GM18873 (cell line): ENCODE data around the gene ASCC1.
"Not testable (repeated sequence)": the region's sequence is repeated elsewhere in the genome, so short reads cannot be mapped to it uniquely, and the experiment has no call there.

Experiments used
- ATAC-seq: cut with Tn5 transposase; IDR thresholded peaks from one replicate; pipeline ENCODE4 v1.9.1; 2021; ENCODE audit warnings: mild to moderate bottlenecking, moderate library complexity, moderate number of reproducible peaks; ENCODE audit not compliant: unreplicated experiment, low FRiP score

Gene ASCC1

DNA sequence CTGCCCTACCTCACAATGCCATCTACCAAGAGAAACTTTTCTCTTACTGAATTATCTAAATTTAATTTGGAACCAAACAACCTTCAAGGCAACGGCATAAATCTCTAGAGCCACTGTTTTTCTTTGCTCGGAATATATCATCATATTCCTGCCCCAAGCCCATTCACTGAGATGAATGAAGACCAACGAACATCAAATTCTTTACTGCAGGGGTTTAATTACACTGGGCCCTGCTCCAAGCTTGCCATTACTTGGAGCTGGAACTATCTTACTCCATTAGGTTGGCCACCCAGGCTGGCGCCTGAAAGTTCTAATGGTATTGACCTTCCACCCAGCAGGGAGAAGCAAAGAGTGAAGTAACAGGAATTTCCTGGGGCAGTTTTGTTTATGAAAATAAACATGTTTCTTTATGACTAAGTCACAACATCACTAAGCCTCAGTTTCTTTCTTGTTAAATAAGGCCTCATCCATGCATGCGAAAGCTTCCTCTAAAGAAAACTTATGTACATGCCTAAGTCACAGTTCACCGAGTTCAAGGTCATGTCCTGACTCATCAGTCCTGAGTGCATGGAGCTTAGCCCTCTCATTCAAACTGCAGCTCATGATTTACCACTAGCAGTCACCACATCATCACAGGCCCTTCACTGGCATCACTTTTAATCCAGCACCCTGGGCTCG lies 42.3 kb downstream of the ASCC1 start:
- peak; percentile 48 for ATAC-seq

DNA sequence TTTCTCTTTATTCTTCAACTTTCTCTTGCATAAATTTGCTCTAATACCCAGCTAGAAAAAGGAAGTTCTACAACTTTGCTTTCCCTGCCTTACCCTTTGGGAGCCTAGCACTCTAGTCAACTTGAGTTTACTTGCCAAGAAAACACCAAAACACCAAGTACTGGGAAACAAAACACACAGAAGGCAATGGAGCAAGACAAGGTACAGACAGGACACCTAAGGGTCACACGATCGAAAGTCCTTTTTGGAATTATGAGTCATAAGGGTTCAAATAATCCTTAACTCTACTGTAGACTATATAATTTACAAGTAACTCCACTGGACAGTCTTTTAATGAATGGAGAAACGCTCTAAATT lies 42.8 kb downstream of the ASCC1 start:
- no peak for ATAC-seq

- ATAC-seq, result no peak
Observed at GRCh38 chr10:72171175-72171630, 44.9 kb downstream of the ASCC1 start.

DNA sequence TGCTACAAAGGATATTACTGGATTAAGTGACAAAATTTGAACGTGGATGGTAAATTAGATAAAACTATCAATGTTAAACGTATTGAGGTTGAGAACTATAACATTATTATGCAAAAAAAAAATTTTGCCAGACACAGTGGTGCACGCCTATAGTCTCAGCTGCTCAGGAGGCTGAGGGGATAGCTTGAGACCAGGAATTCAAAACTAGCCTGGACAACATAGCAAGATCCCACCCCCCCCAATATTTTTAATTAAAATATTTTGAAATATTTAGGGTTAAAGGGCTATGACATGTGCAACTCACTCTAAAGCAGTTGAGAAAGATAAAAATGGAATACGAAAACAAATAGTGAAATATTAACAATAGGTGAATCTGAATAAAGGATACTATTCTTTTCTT lies 45.3 kb downstream of the ASCC1 start:
- ATAC-seq, result no peak

DNA sequence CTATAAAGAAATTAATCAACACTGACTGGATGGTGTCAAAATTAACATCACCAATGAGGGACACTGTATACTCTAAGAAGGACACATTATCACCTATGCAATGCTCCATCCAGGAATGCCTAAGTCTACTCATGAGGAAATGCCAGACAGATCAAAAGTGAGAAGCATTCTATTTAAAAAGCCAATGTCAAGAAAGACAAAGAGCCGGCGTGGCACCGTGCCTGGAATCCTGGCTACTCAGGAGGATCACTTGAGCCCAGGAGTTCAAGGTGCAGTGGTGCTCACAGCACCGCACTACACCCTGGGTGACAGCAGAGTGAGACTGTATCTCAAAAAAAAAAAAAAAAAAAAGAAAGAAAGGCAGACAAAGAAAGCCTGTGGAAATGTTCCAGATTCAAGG lies 45.8 kb downstream of the ASCC1 start:
- ATAC-seq, result no peak

DNA sequence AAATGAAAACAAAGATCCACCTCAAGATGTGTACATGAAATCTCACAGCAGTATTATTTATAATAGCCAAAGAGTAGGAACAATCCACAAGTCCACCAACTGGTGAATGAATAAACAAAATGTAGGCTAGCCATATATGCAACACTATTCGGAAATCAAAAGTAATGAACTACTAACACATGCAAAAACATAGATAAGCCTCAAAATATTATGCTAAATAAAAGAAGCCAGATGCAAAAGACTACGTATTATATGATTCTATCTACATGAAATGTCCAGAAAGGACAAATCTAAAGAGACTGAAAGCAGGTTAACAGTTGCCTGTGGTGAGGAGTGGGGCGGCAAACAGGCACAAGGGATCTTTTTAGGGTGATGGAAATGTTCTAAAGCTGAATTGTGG lies 49.0 kb downstream of the ASCC1 start:
- no peak for ATAC-seq

GRCh38 chr10:72164617-72165016 lies 51.5 kb downstream of the ASCC1 start:
- no peak for ATAC-seq

- ATAC-seq, result no peak
Observed at GRCh38 chr10:72162978-72163377, 53.1 kb downstream of the ASCC1 start.

DNA sequence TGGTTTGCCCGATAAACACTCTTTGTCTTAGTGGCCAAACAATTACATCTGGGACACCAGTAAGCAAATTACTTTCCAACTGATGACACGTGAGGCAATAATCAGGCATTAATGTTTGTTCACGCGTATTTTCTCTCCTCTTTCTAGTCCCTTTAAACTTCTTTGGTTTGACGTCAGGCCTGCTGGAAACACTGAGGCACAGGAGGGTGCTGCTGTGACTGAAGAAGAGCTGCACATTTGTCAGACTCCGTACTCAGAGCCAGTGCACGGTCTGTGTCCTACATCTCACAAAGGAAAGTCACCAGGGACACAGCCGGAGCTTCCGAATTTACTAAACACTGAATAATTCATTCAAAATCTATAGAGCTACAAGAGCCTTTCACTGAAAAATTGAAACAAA lies 57.9 kb downstream of the ASCC1 start:
- ATAC-seq, result no peak

DNA sequence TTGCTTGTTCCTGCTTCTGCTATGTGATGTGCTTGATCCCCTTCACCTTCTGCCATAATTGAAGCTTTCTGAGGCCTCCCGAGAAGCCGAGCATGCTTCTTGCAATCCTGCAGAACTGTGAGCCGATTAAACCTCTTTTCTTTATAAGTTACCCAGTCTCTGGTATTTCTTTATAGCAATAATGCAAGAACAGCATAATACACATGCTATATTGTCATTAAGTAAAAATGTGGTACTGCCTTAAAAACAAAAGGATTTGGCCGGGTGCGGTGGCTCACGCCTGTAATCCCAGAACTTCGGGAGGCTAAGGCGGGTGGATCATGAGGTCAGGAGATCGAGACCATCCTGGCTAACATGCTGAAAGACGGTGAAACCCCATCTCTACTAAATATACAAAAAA lies 59.9 kb downstream of the ASCC1 start:
- ATAC-seq, result no peak

GRCh38 chr10:72152286-72152685 lies 63.8 kb downstream of the ASCC1 start:
- ATAC-seq, result no peak

DNA sequence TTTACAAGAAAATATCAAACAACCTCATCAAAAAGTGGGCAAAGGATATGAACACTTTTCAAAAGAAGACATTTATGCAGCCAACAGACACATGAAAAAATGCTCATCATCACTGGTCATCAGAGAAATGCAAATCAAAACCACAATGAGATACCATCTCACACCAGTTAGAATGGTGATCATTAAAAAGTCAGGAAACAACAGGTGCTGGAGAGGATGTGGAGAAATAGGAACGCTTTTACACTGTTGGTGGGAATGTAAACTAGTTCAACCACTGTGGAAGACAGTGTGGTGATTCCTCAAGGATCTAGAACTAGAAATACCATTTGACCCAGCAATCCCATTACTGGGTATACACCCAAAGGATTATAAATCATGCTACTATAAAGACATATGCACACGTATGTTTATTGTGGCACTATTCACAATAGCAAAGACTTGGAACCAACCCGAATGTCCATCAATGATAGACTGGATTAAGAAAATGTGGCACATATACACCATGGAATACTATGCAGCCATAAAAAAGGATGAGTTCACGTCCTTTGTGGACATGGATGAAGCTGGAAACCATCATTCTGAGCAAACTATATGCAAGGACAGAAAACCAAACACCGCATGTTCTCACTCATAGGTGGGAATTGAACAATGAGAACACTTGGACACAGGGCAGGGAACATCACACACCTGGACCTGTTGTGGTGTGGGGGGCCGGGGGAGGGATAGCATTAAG lies 65.2 kb downstream of the ASCC1 start:
- ATAC-seq, result not testable (repeated sequence)

- not testable (repeated sequence) for ATAC-seq
Observed at GRCh38 chr10:72147324-72147584, 68.8 kb downstream of the ASCC1 start.

DNA sequence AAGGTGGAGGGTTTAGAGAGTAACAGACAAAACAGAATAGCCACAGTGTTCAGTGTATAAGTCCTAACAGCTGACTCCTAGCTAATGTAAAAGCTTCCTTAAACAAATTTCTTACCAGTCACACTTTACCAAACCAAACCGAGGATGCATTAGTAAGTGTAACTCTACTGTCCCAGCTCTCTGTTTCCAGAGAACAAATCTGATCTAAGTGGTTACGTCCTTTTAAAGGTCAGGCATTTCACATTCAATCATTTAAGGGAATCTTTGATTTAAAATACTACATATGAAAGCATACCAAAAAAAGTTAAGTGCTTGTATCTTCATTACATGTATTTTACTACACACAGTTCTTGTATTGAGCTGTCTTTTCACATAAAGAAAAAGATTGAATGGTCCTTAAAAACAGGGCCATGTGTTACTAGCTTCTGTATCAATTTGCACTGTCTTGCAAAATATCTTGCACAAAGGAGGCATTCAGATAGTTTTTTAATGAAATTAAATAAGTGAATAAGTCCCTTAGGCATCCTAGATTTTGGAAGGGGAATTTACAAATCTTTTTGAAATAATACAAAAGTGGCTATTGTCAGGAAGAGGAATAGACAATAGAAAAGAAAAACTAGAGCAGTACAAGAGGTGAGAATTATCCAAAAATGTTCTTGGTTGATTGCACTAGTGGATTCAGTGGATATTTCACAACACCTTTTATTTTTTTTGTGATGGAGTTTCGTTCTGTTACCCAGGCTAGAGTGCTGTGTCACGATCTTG lies 69.3 kb downstream of the ASCC1 start:
- no peak for ATAC-seq

DNA sequence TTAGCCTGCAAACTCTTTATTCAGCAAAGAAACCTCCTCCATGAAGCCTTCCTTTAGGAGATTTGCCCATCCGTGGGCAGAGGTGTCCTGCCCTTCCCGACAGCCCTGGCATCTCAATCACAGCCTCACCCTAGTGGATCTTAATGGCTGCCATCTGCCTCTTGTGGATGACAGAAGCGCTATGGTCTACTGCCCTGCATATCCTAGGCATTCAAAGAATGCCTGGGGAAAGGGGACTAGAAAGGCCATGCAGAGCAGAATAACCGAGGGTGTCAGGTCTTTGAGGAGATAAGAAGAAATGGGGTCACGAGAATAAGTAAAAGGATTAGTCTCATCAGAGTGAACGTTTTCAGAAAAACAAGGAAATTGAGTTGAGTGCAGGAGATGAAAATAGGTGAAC lies 70.0 kb downstream of the ASCC1 start:
- no peak for ATAC-seq

DNA sequence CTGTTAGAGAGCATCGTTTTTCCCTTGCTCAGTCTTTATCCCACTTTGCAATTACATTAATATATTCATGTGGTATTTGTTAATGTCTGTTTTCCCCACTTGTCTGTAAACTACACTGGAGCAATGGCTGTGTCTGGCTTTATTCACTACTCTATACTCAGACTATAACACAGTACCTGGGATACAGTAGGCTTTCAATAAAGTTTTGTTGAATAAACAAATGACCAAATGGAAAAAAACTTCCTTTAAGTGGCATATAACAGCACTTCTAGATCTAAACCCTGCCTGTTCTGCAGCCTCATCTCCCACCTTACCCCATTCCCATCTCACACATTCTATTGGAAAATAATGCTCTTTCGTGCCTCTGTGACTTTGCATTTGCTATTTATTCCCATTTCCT lies 70.4 kb downstream of the ASCC1 start:
- ATAC-seq, result no peak

DNA sequence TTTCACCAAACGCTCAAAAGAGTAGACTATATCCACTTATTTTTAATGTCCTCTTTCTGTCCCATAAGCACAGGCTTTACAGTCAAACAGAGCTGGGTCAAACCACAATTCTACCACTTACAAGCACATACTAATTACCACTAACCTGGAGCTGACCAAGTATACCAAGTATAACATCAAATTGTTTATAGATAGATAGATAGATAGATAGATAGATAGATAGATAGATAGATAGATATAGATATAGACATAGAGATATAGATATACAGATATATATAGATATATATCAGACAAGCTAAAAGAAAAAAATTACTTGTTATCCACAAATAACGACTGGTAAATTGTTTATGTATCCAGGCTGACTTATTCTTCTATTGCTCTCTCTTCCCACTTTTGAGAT lies 75.2 kb downstream of the ASCC1 start:
- ATAC-seq, result no peak

- no peak for ATAC-seq
Observed at GRCh38 chr10:72140174-72140573, 75.9 kb downstream of the ASCC1 start.

DNA sequence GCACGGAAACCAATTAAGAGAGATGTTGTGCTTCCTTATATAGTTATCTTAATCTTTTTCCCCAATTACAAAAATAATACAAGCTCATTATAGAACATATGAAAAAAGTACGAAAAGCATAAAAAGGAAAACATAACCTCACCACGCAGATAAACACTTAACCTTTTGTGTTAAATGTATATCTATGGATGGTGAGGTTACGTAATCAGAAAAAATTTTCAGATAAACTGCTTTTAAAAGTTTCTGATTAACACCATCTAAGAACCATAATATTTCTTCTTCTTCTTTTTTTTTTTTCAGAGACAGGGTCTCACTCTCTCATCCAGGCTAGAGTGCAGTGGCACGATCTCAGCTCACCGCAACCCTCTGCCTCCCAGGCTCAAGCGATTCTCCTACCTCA lies 78.5 kb downstream of the ASCC1 start:
- ATAC-seq, result no peak

DNA sequence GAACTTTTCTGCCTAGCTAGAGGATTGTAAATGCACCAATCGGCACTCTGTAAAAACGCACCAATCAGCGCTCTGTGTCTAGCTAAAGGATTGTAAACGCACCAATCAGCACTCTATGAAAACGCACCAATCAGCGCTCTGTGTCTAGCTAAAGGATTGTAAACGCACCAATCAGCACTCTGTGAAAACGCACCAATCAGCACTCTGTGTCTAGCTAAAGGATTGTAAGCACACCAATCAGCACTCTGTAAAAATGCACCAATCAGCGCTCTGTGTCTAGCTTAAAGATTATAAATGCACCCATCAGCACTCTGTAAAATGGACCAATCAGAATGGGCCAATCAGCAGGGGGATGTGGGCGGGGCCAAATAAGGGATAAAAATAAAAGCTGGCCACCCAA lies 79.9 kb downstream of the ASCC1 start:
- ATAC-seq, result not testable (repeated sequence)

DNA sequence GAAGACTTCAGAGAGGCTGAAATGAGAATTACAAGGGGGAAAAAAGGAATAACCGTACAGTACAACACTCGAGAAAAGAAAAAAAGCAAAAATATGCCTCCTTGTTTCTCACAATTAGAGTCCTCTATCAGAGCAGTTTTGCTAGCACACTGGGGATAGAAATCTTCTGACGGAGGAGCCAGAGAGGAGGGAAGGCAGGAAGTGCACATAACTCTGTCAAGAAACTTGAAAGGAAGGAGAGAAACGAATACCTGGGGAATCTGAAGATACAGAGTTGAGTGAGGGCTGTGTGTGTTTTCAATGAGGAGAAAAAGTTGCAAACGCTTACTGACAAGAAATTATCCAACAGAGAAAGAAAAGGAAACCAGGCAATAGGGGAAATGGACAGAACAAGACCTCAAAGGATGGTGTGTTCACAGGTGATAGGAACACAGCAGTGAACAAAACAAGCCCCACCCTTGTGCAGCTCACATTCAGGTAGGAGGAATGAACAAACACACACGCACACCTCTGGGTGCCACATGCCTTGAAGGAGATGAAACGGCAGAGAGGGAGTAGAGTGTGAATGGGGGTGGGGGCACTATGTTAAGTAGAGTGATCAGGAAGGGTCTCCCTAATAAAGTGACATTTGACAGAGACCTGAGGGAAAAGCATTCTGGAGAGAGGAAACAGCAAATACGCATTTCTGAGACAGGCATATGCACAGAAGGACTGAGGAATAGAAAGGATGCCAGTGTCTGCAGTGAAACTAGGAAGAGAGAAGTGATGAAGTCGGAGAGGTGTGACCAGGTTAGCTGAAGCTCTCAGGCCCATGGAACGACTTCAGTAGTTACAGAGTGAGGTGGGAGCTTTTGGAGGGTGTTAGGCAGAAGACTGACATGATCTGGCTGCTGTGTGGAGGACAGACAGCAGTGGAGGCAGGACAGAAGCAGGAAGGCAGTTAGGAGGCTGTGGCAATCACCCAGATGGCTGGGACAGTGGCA lies 81.0 kb downstream of the ASCC1 start:
- no peak for ATAC-seq
